ENCODE measurements around the gene PDIK1L. TPM values are rescaled to one million over a fixed set of nuclear protein-coding genes. Genes with fewer than 3 reads are reported as not detected.

The PDIK1L gene
- total and polyA plus RNA-seq, 9 of the 15 experiments (the other 6 are each of a cell fraction or from before 2014, with no cell fraction given) = 12.8 to 30.2 (median 21.5) TPM

DNA sequence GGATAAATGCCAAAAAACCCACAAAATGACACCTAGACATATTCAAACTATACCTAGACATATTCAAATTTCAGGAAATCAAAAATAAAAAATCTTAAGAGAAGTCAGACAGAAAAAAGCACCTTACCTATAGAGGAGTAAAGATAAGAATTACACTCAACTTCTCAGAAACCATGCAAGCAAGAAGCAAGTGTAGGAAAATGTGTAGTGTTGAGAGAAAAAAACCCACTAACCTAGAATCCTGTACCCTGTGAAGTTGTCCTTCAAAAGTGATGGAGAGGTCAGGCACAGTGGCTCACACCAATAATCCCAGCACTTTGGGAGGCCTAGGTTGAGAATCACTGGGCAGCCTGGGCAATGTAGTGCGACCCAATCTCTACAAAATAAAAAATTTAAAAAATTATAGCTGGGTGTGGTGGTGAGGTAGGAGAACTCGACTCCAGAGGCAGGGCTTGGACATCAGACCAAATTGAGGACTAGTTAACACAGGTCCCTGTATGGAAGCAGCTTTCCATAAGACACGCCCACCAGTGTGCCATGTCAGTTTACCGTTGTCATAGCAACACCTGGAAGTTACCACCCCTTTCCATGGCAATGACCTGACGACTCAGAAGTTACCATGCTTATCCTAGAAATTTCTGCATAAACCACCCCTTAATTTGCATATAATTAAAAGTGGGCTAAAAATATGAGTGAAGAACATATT lies 20.7 kb downstream of the PDIK1L start (continued):
- TF ChIP-seq, protein P1, sequence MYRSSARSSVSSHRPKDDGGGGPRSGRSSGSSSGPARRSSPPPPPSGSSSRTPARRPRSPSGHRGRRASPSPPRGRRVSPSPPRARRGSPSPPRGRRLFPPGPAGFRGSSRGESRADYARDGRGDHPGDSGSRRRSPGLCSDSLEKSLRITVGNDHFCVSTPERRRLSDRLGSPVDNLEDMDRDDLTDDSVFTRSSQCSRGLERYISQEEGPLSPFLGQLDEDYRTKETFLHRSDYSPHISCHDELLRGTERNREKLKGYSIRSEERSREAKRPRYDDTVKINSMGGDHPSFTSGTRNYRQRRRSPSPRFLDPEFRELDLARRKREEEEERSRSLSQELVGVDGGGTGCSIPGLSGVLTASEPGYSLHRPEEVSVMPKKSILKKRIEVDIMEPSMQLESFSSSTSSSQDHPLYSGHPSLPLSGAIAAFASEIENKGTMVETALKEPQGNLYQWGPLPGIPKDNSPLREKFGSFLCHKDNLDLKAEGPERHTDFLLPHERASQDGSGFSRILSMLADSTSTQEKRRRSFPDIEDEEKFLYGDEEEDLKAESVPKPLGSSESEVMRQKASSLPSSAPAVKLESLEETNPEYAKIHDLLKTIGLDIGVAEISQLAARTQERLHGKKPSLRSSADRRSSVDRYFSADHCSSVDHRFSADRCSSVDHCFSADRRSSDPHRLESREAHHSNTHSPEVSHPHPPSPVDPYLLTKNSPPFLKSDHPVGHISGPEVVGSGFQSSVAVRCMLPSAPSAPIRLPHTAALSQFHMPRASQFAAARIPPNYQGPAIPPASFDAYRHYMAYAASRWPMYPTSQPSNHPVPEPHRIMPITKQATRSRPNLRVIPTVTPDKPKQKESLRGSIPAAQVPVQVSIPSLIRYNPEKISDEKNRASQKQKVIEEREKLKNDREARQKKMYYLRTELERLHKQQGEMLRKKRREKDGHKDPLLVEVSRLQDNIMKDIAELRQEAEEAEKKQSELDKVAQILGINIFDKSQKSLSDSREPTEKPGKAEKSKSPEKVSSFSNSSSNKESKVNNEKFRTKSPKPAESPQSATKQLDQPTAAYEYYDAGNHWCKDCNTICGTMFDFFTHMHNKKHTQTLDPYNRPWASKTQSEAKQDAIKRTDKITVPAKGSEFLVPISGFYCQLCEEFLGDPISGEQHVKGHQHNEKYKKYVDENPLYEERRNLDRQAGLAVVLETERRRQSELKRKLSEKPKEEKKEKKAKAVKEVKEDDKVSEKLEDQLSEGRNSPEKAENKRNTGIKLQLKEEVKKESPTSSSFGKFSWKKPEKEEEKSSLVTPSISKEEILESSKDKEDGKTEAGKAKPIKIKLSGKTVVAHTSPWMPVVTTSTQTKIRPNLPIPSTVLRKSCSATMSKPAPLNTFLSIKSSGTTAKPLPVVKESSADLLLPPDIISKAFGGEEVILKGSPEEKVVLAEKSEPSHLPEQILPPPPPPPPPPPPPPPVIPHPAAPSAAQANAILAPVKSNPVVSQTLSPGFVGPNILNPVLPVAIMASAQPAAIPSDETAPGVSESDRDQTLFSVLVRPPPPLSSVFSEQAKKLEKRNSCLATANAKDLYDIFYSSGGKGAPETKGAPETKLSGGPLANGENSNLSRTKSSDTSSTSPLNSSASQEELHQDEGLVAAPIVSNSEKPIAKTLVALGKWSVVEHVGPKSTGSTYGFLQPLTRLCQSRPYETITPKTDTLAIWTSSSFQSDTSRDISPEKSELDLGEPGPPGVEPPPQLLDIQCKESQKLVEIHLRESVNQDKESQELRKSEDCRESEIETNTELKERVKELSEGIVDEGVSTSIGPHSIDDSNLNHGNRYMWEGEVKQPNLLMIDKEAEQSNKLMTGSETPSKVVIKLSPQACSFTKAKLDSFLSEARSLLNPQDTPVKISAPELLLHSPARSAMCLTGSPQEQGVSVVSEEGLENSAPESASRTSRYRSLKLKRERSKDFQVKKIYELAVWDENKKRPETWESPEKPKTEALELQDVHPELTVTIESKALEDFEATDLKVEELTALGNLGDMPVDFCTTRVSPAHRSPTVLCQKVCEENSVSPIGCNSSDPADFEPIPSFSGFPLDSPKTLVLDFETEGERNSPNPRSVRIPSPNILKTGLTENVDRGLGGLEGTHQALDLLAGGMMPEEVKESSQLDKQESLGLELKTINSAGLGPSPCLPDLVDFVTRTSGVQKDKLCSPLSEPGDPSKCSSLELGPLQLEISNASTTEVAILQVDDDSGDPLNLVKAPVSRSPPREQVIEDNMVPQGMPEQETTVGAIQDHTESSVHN (IDR thresholded peaks at IDR 0.05; ENCODE audit: borderline replicate concordance in 1 of 2, low read depth in 1 of 2) = no peak
- TF ChIP-seq, protein P2, sequence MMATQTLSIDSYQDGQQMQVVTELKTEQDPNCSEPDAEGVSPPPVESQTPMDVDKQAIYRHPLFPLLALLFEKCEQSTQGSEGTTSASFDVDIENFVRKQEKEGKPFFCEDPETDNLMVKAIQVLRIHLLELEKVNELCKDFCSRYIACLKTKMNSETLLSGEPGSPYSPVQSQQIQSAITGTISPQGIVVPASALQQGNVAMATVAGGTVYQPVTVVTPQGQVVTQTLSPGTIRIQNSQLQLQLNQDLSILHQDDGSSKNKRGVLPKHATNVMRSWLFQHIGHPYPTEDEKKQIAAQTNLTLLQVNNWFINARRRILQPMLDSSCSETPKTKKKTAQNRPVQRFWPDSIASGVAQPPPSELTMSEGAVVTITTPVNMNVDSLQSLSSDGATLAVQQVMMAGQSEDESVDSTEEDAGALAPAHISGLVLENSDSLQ (IDR thresholded peaks at IDR 0.05) = peak; percentile 97
- peak; percentile 54 for TF ChIP-seq NEUROD1 (IDR thresholded peaks at IDR 0.05; ENCODE audit: borderline replicate concordance, low read depth, low read length, partially characterized antibody)
- TF ChIP-seq, protein P3, sequence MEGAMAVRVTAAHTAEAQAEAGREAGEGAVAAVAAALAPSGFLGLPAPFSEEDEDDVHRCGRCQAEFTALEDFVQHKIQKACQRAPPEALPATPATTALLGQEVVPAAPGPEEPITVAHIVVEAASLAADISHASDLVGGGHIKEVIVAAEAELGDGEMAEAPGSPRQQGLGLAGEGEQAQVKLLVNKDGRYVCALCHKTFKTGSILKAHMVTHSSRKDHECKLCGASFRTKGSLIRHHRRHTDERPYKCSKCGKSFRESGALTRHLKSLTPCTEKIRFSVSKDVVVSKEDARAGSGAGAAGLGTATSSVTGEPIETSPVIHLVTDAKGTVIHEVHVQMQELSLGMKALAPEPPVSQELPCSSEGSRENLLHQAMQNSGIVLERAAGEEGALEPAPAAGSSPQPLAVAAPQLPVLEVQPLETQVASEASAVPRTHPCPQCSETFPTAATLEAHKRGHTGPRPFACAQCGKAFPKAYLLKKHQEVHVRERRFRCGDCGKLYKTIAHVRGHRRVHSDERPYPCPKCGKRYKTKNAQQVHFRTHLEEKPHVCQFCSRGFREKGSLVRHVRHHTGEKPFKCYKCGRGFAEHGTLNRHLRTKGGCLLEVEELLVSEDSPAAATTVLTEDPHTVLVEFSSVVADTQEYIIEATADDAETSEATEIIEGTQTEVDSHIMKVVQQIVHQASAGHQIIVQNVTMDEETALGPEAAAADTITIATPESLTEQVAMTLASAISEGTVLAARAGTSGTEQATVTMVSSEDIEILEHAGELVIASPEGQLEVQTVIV (CRISPR knock-in tag; IDR thresholded peaks at IDR 0.05; ENCODE audit: borderline replicate concordance) = no peak
- TF ChIP-seq, protein P4, sequence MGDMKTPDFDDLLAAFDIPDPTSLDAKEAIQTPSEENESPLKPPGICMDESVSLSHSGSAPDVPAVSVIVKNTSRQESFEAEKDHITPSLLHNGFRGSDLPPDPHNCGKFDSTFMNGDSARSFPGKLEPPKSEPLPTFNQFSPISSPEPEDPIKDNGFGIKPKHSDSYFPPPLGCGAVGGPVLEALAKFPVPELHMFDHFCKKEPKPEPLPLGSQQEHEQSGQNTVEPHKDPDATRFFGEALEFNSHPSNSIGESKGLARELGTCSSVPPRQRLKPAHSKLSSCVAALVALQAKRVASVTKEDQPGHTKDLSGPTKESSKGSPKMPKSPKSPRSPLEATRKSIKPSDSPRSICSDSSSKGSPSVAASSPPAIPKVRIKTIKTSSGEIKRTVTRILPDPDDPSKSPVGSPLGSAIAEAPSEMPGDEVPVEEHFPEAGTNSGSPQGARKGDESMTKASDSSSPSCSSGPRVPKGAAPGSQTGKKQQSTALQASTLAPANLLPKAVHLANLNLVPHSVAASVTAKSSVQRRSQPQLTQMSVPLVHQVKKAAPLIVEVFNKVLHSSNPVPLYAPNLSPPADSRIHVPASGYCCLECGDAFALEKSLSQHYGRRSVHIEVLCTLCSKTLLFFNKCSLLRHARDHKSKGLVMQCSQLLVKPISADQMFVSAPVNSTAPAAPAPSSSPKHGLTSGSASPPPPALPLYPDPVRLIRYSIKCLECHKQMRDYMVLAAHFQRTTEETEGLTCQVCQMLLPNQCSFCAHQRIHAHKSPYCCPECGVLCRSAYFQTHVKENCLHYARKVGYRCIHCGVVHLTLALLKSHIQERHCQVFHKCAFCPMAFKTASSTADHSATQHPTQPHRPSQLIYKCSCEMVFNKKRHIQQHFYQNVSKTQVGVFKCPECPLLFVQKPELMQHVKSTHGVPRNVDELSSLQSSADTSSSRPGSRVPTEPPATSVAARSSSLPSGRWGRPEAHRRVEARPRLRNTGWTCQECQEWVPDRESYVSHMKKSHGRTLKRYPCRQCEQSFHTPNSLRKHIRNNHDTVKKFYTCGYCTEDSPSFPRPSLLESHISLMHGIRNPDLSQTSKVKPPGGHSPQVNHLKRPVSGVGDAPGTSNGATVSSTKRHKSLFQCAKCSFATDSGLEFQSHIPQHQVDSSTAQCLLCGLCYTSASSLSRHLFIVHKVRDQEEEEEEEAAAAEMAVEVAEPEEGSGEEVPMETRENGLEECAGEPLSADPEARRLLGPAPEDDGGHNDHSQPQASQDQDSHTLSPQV (IDR thresholded peaks at IDR 0.05) = 0 out of 2 replicates have a peak, but pooled peaks have one; percentile 30
- TF ChIP-seq, protein P5, sequence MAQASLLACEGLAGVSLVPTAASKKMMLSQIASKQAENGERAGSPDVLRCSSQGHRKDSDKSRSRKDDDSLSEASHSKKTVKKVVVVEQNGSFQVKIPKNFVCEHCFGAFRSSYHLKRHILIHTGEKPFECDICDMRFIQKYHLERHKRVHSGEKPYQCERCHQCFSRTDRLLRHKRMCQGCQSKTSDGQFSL (CRISPR knock-in tag; IDR thresholded peaks at IDR 0.05) = no peak
- TF ChIP-seq, protein P5 (tag; IDR thresholded peaks at IDR 0.05) = no peak
- no peak for TF ChIP-seq HIVEP1 (CRISPR knock-in tag; IDR thresholded peaks at IDR 0.05)
